Karpas-422 (cell line): ENCODE results near the gene RAB11B. TPM values are rescaled to one million over a fixed set of nuclear protein-coding genes. Genes with fewer than 3 reads are reported as not detected.

Experiments used
- DNase-seq: peaks from one replicate; pipeline ENCODE4 v3.0.0-alpha.2; 2015
- H2AFZ ChIP-seq: fragments of 200-600 bp; sonication (generic); 2 replicates; pipeline ENCODE4 v1.6.1; 2014; ENCODE audit warnings: antibody characterized with exemption, low read length, mixed read lengths
- H3K27ac ChIP-seq: fragments of 200-600 bp; sonication (generic); 2 replicates; pipeline ENCODE4 v1.5.1; 2014; ENCODE audit warnings: mild to moderate bottlenecking, low read length, moderate library complexity
- H3K27me3 ChIP-seq: fragments of 200-600 bp; sonication (generic); 2 replicates; pipeline ENCODE4 v1.6.1; 2014; ENCODE audit warnings: low read length, mixed read lengths
- H3K36me3 ChIP-seq: fragments of 200-600 bp; sonication (generic); 2 replicates; pipeline ENCODE4 v1.6.1; 2014; ENCODE audit warnings: low read length, mixed read lengths; ENCODE audit not compliant: insufficient read depth
- H3K4me1 ChIP-seq: fragments of 200-600 bp; sonication (generic); 2 replicates; pipeline ENCODE4 v1.6.1; 2014; ENCODE audit warnings: mild to moderate bottlenecking, low read length, mixed read lengths
- H3K4me2 ChIP-seq: fragments of 200-600 bp; sonication (generic); 2 replicates; pipeline ENCODE4 v1.6.1; 2014; ENCODE audit warnings: low read length, low read depth, mild to moderate bottlenecking; ENCODE audit not compliant: poor library complexity, severe bottlenecking
- H3K4me3 ChIP-seq: fragments of 200-600 bp; sonication (generic); 2 replicates; pipeline ENCODE4 v1.5.1; 2014; ENCODE audit warnings: mild to moderate bottlenecking, antibody characterized with exemption, low read length, mixed read lengths
- H3K79me2 ChIP-seq: fragments of 200-600 bp; sonication (generic); 2 replicates; pipeline ENCODE4 v1.6.1; 2014; ENCODE audit warnings: mild to moderate bottlenecking, low read length, mixed read lengths
- H3K9ac ChIP-seq: fragments of 200-600 bp; sonication (generic); 2 replicates; pipeline ENCODE4 v1.6.0; 2014; ENCODE audit warnings: low read length
- H3K9me2 ChIP-seq: fragments of 200-600 bp; sonication (generic), shearing (Covaris generic); replicated peaks from 2 replicates; pipeline ENCODE4 v1.6.0; 2014; ENCODE audit warnings: mild to moderate bottlenecking, low read length, moderate library complexity; ENCODE audit not compliant: insufficient read depth
- H3K9me3 ChIP-seq: fragments of 300-700, 200-600 bp; sonication (generic); 2 replicates; pipeline ENCODE4 v1.6.1; 2014; ENCODE audit warnings: low read length, mixed read lengths
- H4K20me1 ChIP-seq: fragments of 200-600 bp; sonication (generic); 2 replicates; pipeline ENCODE4 v1.6.1; 2014; ENCODE audit warnings: mild to moderate bottlenecking, antibody characterized with exemption, low read length, low read depth; ENCODE audit not compliant: insufficient read depth
- total RNA-seq: library from RNA; depleted of rRNA; stranded (reverse); fragments of >200 nt; shearing (Covaris generic); gene quantifications from 2 replicates; pipeline ENCODE4 v1.2.3, GENCODE V29; 2014; ENCODE audit warnings: low replicate concordance

The RAB11B gene
- total RNA-seq, 1 experiment from 2014 or later: 23.7 TPM

DNA sequence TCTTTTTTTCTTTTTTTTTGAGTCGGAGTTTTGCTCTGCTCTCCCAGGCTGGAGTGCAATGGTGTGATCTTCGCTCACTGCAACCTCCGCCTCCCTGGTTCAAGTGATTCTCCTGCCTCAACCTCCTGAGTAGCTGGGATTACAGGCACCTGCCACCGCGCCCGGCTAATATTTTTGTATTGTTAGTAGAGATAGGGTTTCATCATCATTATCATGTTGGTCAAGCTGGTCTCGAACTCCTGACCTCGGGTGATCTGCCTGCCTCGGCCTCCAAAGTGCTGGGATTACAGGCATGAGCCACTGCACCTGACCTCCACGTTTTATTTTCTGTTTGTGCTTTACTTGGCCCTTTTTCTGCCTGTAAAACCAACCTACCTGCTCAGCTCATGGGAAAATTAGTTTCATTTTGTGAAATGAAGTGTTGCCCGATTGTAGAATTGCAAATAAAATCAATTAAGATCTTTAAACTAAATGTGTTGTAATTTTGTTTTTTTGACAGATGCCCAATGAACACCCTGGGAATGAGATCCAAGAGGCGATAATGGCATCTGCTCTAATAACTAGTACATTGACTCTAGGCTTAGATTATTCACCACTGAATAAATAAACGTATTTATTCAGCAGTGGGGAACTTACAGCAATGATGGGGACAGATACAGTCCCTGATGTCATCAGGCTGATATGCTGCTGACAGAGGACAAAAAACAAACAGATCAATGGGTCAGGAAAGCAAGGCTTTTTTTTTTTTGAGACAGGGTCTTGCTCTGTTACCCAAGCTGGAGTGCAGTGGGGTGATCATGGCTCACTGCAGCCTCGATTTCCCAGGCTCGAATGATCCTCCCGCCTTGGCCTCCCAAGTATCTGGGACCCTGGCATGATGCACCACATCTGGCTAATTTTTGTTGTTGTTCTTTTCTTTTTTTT, 2.2 kb upstream of the RAB11B start:
- H3K4me2 ChIP-seq: no peak overlapping the region

DNA sequence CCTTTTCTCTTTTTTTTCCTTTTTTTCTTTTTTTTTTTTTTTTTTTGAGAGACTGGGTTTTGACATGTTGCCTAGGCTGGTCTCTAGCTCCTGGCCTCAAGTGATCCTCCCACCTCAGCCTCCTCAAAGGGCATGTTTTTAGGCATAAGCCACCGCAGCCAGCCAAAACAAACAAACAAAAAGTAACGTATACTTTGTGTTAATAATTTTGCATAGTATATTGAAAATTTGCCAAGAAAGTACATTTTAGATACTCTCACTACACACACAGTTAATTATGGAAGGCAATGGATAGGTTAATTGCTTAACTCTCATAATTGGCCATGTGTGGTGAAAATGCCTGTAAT, 1.6 kb upstream of the RAB11B start:
- no peaks in the 10 kb centered on the region for H3K9me2 ChIP-seq
- no peaks in the 10 kb centered on the region; the same call in 1 of the 2 replicates for H3K36me3 ChIP-seq
- no peaks in the 10 kb centered on the region for H3K27me3 ChIP-seq
- peaks cover 34% of the 10 kb centered on the region for H3K79me2 ChIP-seq
- H3K27ac ChIP-seq: no peak overlapping the region
- peak overlapping the region; percentile 79 for H3K4me2 ChIP-seq
- H4K20me1 ChIP-seq: peaks cover 21% of the 10 kb centered on the region
- H3K4me3 ChIP-seq: peak overlapping the region; percentile 73; the same call in 1 of the 2 replicates
- H2AFZ ChIP-seq: no peak overlapping the region
- peak overlapping the region; percentile 79; the same call in 1 of the 2 replicates for H3K9ac ChIP-seq
- no peak for DNase-seq
- H3K4me1 ChIP-seq: peaks cover 19% of the 10 kb centered on the region
- H3K9me3 ChIP-seq: no peaks in the 10 kb centered on the region

More for the DNA sequence above, 2.2 kb upstream of the RAB11B start:
- peaks cover 15% of the 10 kb centered on the region for H4K20me1 ChIP-seq
- H3K4me1 ChIP-seq: peaks cover 19% of the 10 kb centered on the region
- H3K79me2 ChIP-seq: peaks cover 28% of the 10 kb centered on the region
- no peaks in the 10 kb centered on the region for H3K27me3 ChIP-seq
- no peaks in the 10 kb centered on the region for H3K9me3 ChIP-seq
- H3K9ac ChIP-seq: no peak overlapping the region
- no peaks in the 10 kb centered on the region for H3K9me2 ChIP-seq
- no peak overlapping the region for H3K27ac ChIP-seq
- no peaks in the 10 kb centered on the region; the same call in 1 of the 2 replicates for H3K36me3 ChIP-seq
- no peak overlapping the region for H2AFZ ChIP-seq
- DNase-seq: no peak
- H3K4me3 ChIP-seq: no peak overlapping the region

DNA sequence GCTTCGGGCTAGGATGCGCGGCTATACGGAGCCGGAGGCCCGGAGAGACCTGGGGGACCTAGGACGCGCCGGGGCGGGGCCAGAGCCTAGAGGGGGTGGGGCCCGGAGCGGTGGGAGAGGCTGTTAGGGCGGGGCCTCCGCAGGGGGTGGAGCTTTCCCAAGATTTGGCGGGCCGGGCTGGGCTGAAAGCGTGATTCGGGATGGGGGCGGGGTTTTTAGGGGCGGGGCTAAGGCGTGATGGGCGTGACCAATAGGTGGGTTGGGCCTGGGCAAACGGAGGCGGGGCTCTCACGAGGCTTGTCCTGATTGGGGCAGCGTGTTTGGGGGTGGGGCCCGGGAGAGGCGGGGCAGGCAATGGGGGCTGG, 439 bp downstream of the RAB11B start:
- H3K4me2 ChIP-seq: peak overlapping the region; percentile 87
- H3K9me2 ChIP-seq: no peaks in the 10 kb centered on the region
- no peaks in the 10 kb centered on the region for H3K9me3 ChIP-seq
- H4K20me1 ChIP-seq: peaks cover 30% of the 10 kb centered on the region
- H3K4me1 ChIP-seq: peaks cover 19% of the 10 kb centered on the region
- no peak overlapping the region; the same call in 1 of the 2 replicates for H2AFZ ChIP-seq
- H3K36me3 ChIP-seq: no peaks in the 10 kb centered on the region; the same call in 1 of the 2 replicates
- peaks cover 54% of the 10 kb centered on the region for H3K79me2 ChIP-seq
- H3K27ac ChIP-seq: peak overlapping the region; percentile 91
- DNase-seq: peak; percentile 97
- peak overlapping the region; percentile 99 for H3K9ac ChIP-seq
- H3K4me3 ChIP-seq: peak overlapping the region; percentile 94
- no peaks in the 10 kb centered on the region for H3K27me3 ChIP-seq

DNA sequence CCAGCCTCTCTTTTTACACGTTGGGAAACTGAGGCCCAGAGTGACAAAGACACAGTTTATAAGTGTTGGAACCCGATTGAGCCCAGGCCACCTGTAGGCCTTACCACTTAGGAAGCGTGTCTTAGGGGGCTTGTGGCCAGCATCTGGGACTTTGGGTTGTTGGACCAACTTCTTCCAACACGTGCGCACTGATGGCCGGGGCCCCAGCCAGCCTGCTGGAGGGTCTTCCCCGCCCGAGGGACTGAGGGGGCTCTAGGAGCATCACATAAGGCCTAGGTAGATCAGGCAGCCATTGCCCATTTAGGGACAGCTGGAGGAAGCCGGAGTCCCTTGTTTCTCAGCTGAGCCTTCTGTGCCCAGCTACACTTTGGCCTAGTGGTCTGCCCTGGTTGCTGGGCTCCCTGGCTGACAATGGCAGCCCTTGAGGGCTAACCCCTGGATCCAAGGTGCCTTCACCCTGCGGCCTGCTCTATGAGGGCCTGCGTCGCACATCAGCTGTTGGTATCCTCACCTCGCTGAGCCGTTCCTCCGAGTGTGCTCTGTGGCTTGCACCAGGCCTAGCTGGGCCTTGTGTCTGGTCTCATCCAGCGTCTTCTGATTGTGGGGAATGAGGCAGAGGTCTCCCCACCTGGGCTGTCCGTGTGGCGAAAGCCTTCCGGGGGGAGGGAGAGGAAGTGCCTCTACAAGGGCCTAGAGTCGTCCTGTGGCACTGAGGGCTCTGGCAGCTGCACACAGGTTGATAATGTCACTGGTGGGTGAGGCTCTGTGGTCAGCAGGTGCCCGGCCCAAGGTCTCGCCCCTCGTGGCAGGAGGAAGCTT, 1.2 kb downstream of the RAB11B start:
- Histone ChIP-seq H3K4me1 (peaks cover 19% of the 10 kb centered on the region), H3K9me3 (no peaks in the 10 kb centered on the region), H3K9ac (peak overlapping the region; percentile 15; the same call in 1 of the 2 replicates), H3K9me2 (no peaks in the 10 kb centered on the region), H3K27me3 (no peaks in the 10 kb centered on the region), H3K27ac (no peak overlapping the region), H3K4me2 (peak overlapping the region; percentile 87), H3K36me3 (no peaks in the 10 kb centered on the region; the same call in 1 of the 2 replicates), H3K79me2 (peaks cover 62% of the 10 kb centered on the region), H3K4me3 (peak overlapping the region; percentile 59; the same call in 1 of the 2 replicates), H2AFZ (no peak overlapping the region), H4K20me1 (peaks cover 38% of the 10 kb centered on the region)
- no peak for DNase-seq

DNA sequence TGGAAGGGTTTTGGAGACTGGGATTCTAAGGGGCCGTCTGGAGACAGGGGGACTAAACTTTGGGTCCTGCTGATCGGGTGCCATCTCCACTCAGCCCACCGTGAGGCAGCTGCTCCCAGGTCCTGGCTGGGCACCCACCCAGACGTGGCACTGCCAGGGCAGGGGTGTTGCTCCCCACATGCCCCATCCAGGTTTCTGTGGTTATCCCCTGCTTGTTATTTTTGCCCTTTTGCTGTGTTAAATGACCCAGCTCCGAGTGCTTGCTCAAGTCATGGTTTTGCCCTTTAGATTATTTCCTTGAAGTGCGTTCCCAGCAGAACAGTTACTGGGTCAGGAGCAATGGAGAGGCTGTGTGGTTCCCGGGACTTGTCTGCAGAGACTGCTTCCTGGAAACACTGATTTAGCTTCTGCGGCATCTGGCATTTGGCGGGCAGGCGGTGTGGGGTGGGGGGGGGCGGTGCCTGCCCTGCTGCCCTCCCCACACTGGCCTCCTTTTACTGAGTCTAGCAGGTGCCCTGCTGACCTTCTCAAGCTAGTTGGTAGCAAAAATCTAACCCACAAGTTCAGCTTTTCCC, 1.9 kb downstream of the RAB11B start:
- no peak overlapping the region for H3K9ac ChIP-seq
- H3K36me3 ChIP-seq: no peaks in the 10 kb centered on the region; the same call in 1 of the 2 replicates
- no peaks in the 10 kb centered on the region for H3K27me3 ChIP-seq
- H2AFZ ChIP-seq: no peak overlapping the region
- H3K4me2 ChIP-seq: no peak overlapping the region
- H3K9me2 ChIP-seq: no peaks in the 10 kb centered on the region
- H3K4me1 ChIP-seq: peaks cover 19% of the 10 kb centered on the region
- H3K9me3 ChIP-seq: no peaks in the 10 kb centered on the region
- H3K27ac ChIP-seq: no peak overlapping the region
- H3K4me3 ChIP-seq: no peak overlapping the region
- H3K79me2 ChIP-seq: peaks cover 67% of the 10 kb centered on the region
- peaks cover 43% of the 10 kb centered on the region for H4K20me1 ChIP-seq
- no peak for DNase-seq

DNA sequence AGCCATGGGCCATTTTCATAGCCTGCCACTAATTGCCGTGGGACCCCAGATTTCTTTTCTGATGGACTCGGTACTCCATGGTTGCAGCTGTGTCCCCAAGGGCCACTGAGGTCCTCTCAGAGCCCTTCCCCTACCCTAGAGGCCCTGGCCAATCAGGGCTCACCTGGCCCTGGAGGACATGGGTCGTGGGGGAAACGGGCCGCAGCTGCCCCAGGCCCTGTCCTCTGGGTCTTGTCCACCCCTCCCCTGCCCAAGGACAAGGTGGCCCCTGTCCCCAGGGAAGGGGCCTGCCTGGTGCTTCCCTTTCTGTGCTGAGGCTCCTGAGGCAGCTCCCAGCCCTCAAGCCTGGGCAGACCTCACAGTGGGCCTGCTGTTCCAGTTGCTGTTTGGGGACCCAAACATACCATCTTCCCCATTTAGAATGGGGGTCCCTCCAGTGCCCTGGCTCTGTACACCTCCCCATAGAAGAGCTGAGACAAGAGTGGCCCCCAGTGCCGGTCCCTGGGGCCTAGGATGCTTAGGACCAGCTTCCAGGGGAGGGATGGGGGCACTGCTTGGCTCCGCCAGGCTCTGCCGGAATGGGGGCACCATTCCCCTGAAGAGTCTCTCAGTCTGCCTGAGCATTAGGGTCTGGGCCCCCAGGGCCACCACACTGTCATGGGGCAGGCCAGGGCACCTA, 3.2 kb downstream of the RAB11B start:
- peaks cover 51% of the 10 kb centered on the region for H4K20me1 ChIP-seq

DNA sequence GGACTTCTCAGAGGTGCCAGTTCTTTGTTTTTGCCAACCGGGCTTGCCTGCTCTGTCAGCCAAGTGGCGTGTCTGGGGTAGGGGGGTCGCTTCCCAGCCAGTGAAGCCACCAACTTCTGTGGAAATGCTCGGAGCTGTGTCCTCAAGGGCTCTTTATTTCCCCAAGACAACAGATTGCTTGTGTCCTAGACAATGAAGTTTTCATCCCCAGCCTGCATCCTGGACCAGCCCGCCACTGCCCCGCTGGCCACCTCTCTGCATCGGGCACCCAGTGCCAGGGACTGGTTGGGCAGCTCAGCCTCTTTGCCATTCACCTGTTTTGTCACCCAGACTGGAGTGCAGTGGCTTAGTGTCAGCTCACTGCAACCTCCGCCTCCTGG, 3.7 kb downstream of the RAB11B start:
- H4K20me1 ChIP-seq: peaks cover 54% of the 10 kb centered on the region
- peaks cover 79% of the 10 kb centered on the region for H3K79me2 ChIP-seq
- H3K9ac ChIP-seq: no peak overlapping the region

More for the DNA sequence above, 3.2 kb downstream of the RAB11B start:
- Histone ChIP-seq H3K4me1 (peaks cover 19% of the 10 kb centered on the region), H3K27me3 (no peaks in the 10 kb centered on the region), H3K79me2 (peaks cover 79% of the 10 kb centered on the region), H3K4me3 (no peak overlapping the region), H3K9me3 (no peaks in the 10 kb centered on the region), H3K9me2 (no peaks in the 10 kb centered on the region), H3K36me3 (no peaks in the 10 kb centered on the region), H3K9ac (no peak overlapping the region), H3K27ac (no peak overlapping the region), H2AFZ (no peak overlapping the region), H3K4me2 (no peak overlapping the region)
- no peak for DNase-seq

More for the DNA sequence above, 3.7 kb downstream of the RAB11B start:
- no peaks in the 10 kb centered on the region for H3K9me2 ChIP-seq
- no peaks in the 10 kb centered on the region for H3K9me3 ChIP-seq
- no peak overlapping the region for H3K4me2 ChIP-seq
- DNase-seq: no peak
- no peak overlapping the region for H2AFZ ChIP-seq
- no peaks in the 10 kb centered on the region for H3K27me3 ChIP-seq
- H3K4me3 ChIP-seq: no peak overlapping the region
- H3K36me3 ChIP-seq: no peaks in the 10 kb centered on the region
- H3K4me1 ChIP-seq: peaks cover 16% of the 10 kb centered on the region
- H3K27ac ChIP-seq: no peak overlapping the region
